ENCODE data around the gene ALDH16A1. TPM values are rescaled to one million over a fixed set of nuclear protein-coding genes. Genes with fewer than 3 reads are reported as not detected.

The ALDH16A1 gene
- total and polyA plus RNA-seq, 2 donors (not counting 3 experiments of a cell fraction or from before 2014, with no cell fraction given) = 27.6 to 33.2 TPM

- FAIRE-seq (no peak), DNase-seq (ENCODE audit: low read depth, low spot score) (no peak)
- dilution Hi-C loops (cut with MboI; ENCODE audit: extremely low pct_ligation_motif_present, low sequenced_read_pairs) (no loop called here), intact Hi-C loops (cut with micrococcal nuclease) (loop anchor here (1.0 to 2.0 kb wide), 2 partner anchors 22 to 73 kb away; partner anchors contain the start of gene ALDH16A1)
- TF ChIP-seq GATA2 (IDR thresholded peaks at IDR 0.05; ENCODE audit: insufficient read depth, insufficient read length, low read depth, low read length) (no peak), MYC (IDR thresholded peaks at IDR 0.05; ENCODE audit: low read depth, low read length) (no peak), POLR2A (IDR thresholded peaks at IDR 0.05; ENCODE audit: low read depth, low read length) (no peak), JUN (IDR thresholded peaks at IDR 0.05; ENCODE audit: borderline replicate concordance, insufficient read depth, insufficient read length, low read depth) (no peak), FOS (IDR thresholded peaks at IDR 0.05; ENCODE audit: borderline replicate concordance, insufficient read depth, low read length) (no peak), MAX (IDR thresholded peaks at IDR 0.05; ENCODE audit: insufficient read depth, insufficient read length) (no peak)
- ChIA-PET CTCF (interaction anchor here (1.2 to 3.6 kb wide), 4 partner anchors 21 to 97 kb away, joined by 3 to 17 read pairs (median 8); partner anchors contain the start of genes ALDH16A1 and PIH1D1), POLR2A (no interaction called here)
- Histone ChIP-seq H2AFZ (ENCODE audit: low read depth, low read length) (peak overlapping the region; percentile 98), H3K36me3 (ENCODE audit: control insufficient read depth in 2 of 2, extremely low read depth in 1 of 2, insufficient read depth in 2 of 2, low read length in 2 of 2) (no peaks in the 10 kb centered on the region), H3K27me3 (ENCODE audit: control insufficient read depth in 2 of 2, insufficient read depth in 2 of 2, low read length in 2 of 2) (no peaks in the 10 kb centered on the region), H3K9me1 (replicated peaks; ENCODE audit: control insufficient read depth, extremely low read depth, insufficient read depth, low read length) (no peaks in the 10 kb centered on the region), H3K9ac (replicated peaks; ENCODE audit: extremely low read depth, insufficient read depth, low read length) (peak overlapping the region; percentile 60), H3K4me2 (ENCODE audit: insufficient read depth, low read length) (peak overlapping the region; percentile 78), H4K20me1 (replicated peaks; ENCODE audit: control insufficient read depth, extremely low read depth, insufficient read depth, low read length) (no peaks in the 10 kb centered on the region), H3K9me3 (replicated peaks; ENCODE audit: control insufficient read depth, insufficient read depth, low read length) (no peaks in the 10 kb centered on the region), H3K4me3 (replicated peaks in 1 of 3; ENCODE audit: insufficient read depth in 1 of 3, low read depth in 1 of 3, low read length in 3 of 3) (peak overlapping the region; percentile 62 to 93 (median 73)), H3K4me1 (ENCODE audit: control insufficient read depth, extremely low read depth, insufficient read depth, low read length) (peaks cover 6% of the 10 kb centered on the region), H3K79me2 (ENCODE audit: control insufficient read depth, insufficient read depth, low read length) (no peaks in the 10 kb centered on the region), H3K27ac (ENCODE audit: insufficient read depth, low read depth, low read length) (no peak overlapping the region)
- no TSS peak for BruUV-seq (replicated peaks)
These were observed 21.5 kb downstream of the ALDH16A1 start for GRCh38 chr19:49474542-49474924.

GRCh38 chr19:49475191-49475917 lies 22.3 kb downstream of the ALDH16A1 start:
- TF ChIP-seq GATA2 (IDR thresholded peaks at IDR 0.05; ENCODE audit: insufficient read depth, insufficient read length, low read depth, low read length) (no peak), CTCF (IDR thresholded peaks at IDR 0.05; ENCODE audit: extremely low read depth in 1 of 2, insufficient read depth in 1 of 2, low read depth in 1 of 2, low read length in 2 of 2) (no peak)
- no peak for FAIRE-seq
- no TSS peak for BruUV-seq (replicated peaks)
- Histone ChIP-seq H3K4me3 (replicated peaks in 1 of 3; ENCODE audit: insufficient read depth in 1 of 3, low read depth in 1 of 3, low read length in 3 of 3) (no peak overlapping the region), H3K36me3 (ENCODE audit: control insufficient read depth in 2 of 2, extremely low read depth in 1 of 2, insufficient read depth in 2 of 2, low read length in 2 of 2) (no peaks in the 10 kb centered on the region), H3K9me1 (replicated peaks; ENCODE audit: control insufficient read depth, extremely low read depth, insufficient read depth, low read length) (no peaks in the 10 kb centered on the region), H3K27ac (ENCODE audit: insufficient read depth, low read depth, low read length) (no peak overlapping the region), H3K27me3 (ENCODE audit: control insufficient read depth in 2 of 2, insufficient read depth in 2 of 2, low read length in 2 of 2) (no peaks in the 10 kb centered on the region), H4K20me1 (replicated peaks; ENCODE audit: control insufficient read depth, extremely low read depth, insufficient read depth, low read length) (no peaks in the 10 kb centered on the region), H3K79me2 (ENCODE audit: control insufficient read depth, insufficient read depth, low read length) (no peaks in the 10 kb centered on the region), H3K4me2 (ENCODE audit: insufficient read depth, low read length) (no peak overlapping the region), H3K9ac (replicated peaks; ENCODE audit: extremely low read depth, insufficient read depth, low read length) (no peak overlapping the region), H3K9me3 (replicated peaks; ENCODE audit: control insufficient read depth, insufficient read depth, low read length) (no peaks in the 10 kb centered on the region), H3K4me1 (ENCODE audit: control insufficient read depth, extremely low read depth, insufficient read depth, low read length) (peaks cover 6% of the 10 kb centered on the region), H2AFZ (ENCODE audit: low read depth, low read length) (no peak overlapping the region)
- ChIA-PET POLR2A (interaction anchor here (1.4 kb wide), 1 partner anchor 14 kb away, joined by 4 read pairs; no protein-coding TSS in a partner anchor), CTCF (interaction anchor here (0.6 to 2.2 kb wide), 10 partner anchors 9 to 112 kb away, joined by 3 to 13 read pairs (median 4); partner anchors contain the start of genes DKKL1, PIH1D1 and RPS11)
- dilution Hi-C loops (cut with MboI; ENCODE audit: extremely low pct_ligation_motif_present, low sequenced_read_pairs) (no loop called here), intact Hi-C loops (cut with micrococcal nuclease) (loop anchor here (1.0 to 2.0 kb wide), 2 partner anchors 23 to 37 kb away; partner anchors contain the start of genes ALDH16A1 and FCGRT)
- no peak for DNase-seq (ENCODE audit: low read depth, low spot score)
